K562 (cell line): ENCODE measurements around the gene ATP2A1. TPM values are rescaled to one million over a fixed set of nuclear protein-coding genes. Genes with fewer than 3 reads are reported as not detected.

Experiments
- ATAC-seq: fragments of 200-7000 bp; cut with Tn5 transposase; 3 replicates; pipeline ENCODE4 v1.9.1; 2020; ENCODE audit warnings: moderate library complexity
- BruUV-seq: library from RNA; stranded (reverse); fragments of 400-500 nt; replicated peaks from 2 replicates; lab custom pipeline; 2021; lab: Mats Ljungman, UMichigan
- CTCF ChIA-PET: fragments of 300-600 bp; formaldehyde crosslinking; extraction: SDS; loops from one replicate; lab custom pipeline; 2021; ENCODE audit warnings: low intra/inter-chr PET ratio; lab: Yijun Ruan, JAX
- POLR2A ChIA-PET: fragments of 300-600, 350-650 bp; sonication (Branson Sonifier 250); formaldehyde crosslinking; extraction: SDS; loops from one replicate; lab custom pipeline; 2021; ENCODE audit warnings: antibody characterized with exemption, inconsistent platforms; lab: Yijun Ruan, JAX
- DNase-seq, 4 experiments: peaks; one replicate each; pipeline versions ENCODE4 v3.0.0 to v3.0.0-alpha.2; 2011 to 2018; ENCODE audit warnings: low spot score in 3 of 4, mixed read lengths in 3 of 4; ENCODE audit errors: extremely low read depth in 1 of 4
- FAIRE-seq: peaks from 2 replicates; lab custom pipeline; 2011; peaks lifted over from hg19 to GRCh38; lab: Jason Lieb, UNC
- H2AFZ ChIP-seq: 2 replicates; pipeline ENCODE4 v1.6.0; 2011; ENCODE audit warnings: low read depth, low read length, control low read depth, inconsistent platforms
- H3K27ac ChIP-seq: fragments of 200-600 bp; 3 replicates; pipeline ENCODE4 v1.8.0; 2011; ENCODE audit warnings: low read depth, mild to moderate bottlenecking, control low read depth, inconsistent platforms, low read length, moderate library complexity, mixed read lengths; ENCODE audit errors: extremely low read depth
- H3K27me3 ChIP-seq, 2 experiments: fragments of 300-600 bp in 1 of 2; 2 replicates in 1 of 2; 3 replicates in 1 of 2; pipeline versions ENCODE4 v1.6.0 to v1.8.0; 2011; ENCODE audit warnings: inconsistent platforms in 2 of 2, low read length in 2 of 2, mild to moderate bottlenecking in 1 of 2, mixed read lengths in 1 of 2, moderate library complexity in 1 of 2; ENCODE audit not compliant: control insufficient read depth in 2 of 2, insufficient read depth in 2 of 2
- H3K36me3 ChIP-seq: fragments of 300-600 bp; 3 replicates; pipeline ENCODE4 v1.8.0; 2011; ENCODE audit warnings: mild to moderate bottlenecking, low read length, inconsistent platforms; ENCODE audit not compliant: control insufficient read depth, insufficient read depth
- H3K4me1 ChIP-seq, 2 experiments: fragments of 200-600 bp in 1 of 2; replicated peaks in 1 of 2; 2 replicates in 1 of 2; 3 replicates in 1 of 2; pipeline versions ENCODE4 v1.5.1 to v1.8.0; 2011; ENCODE audit warnings: inconsistent platforms in 2 of 2, low read length in 2 of 2, mild to moderate bottlenecking in 1 of 2, mixed read lengths in 1 of 2, moderate library complexity in 1 of 2; ENCODE audit not compliant: control insufficient read depth in 2 of 2, insufficient read depth in 2 of 2
- H3K4me2 ChIP-seq: 2 replicates; pipeline ENCODE4 v1.6.1; 2011; ENCODE audit warnings: low read length, control low read depth, inconsistent platforms, mixed read lengths; ENCODE audit not compliant: insufficient read depth
- H3K4me3 ChIP-seq: fragments of 200-600 bp; sonication (generic), shearing (Covaris generic); 2 replicates; pipeline ENCODE4 v1.5.1; 2016; ENCODE audit warnings: control low read depth, inconsistent platforms
- H3K79me2 ChIP-seq: fragments of 200-600 bp; 3 replicates; pipeline ENCODE4 v1.8.0; 2011; ENCODE audit warnings: low read length, inconsistent platforms; ENCODE audit not compliant: control insufficient read depth, insufficient read depth
- H3K9ac ChIP-seq, 2 experiments: 2 replicates each; pipeline versions ENCODE4 v1.6.0 to v1.6.1; 2011; ENCODE audit warnings: low read depth in 2 of 2, low read length in 2 of 2, control low read depth in 1 of 2, inconsistent platforms in 1 of 2, mild to moderate bottlenecking in 1 of 2, mixed read lengths in 1 of 2; ENCODE audit not compliant: insufficient read depth in 1 of 2
- H3K9me1 ChIP-seq: one replicate; pipeline ENCODE4 v1.6.0; 2011; ENCODE audit warnings: inconsistent platforms, mild to moderate bottlenecking, low read length, moderate library complexity; ENCODE audit not compliant: control insufficient read depth, insufficient read depth
- H3K9me3 ChIP-seq: replicated peaks from 2 replicates; pipeline ENCODE4 v1.5.1; 2011; ENCODE audit warnings: low read depth, low read length, inconsistent platforms; ENCODE audit not compliant: control insufficient read depth, insufficient read depth
- H4K20me1 ChIP-seq: replicated peaks from 2 replicates; pipeline ENCODE4 v1.6.1; 2011; ENCODE audit warnings: low read length, inconsistent platforms, mixed read lengths; ENCODE audit not compliant: control insufficient read depth, insufficient read depth
- AFF4 ChIP-seq: sonication (generic); formaldehyde crosslinking; IDR thresholded peaks from 2 replicates; pipeline ENCODE4 v1.8.0; 2023; ENCODE audit warnings: mild to moderate bottlenecking, missing genetic modification reagents
- CBX3 ChIP-seq, 2 experiments: IDR thresholded peaks; 1 replicate in 1 of 2; 2 replicates in 1 of 2; pipeline ENCODE4 v1.6.1; 2012; ENCODE audit warnings: inconsistent platforms in 2 of 2, low read length in 2 of 2, borderline replicate concordance in 1 of 2, control low read depth in 1 of 2
- DACH1 ChIP-seq: fragments of 450-650 bp; IDR thresholded peaks from 2 replicates; pipeline ENCODE4 v1.6.1; 2018; ENCODE audit not compliant: partially characterized antibody
- EGR1 ChIP-seq: fragments of 450-650 bp; conservative IDR thresholded peaks from 2 replicates; pipeline ENCODE4 v1.6.1; 2017; ENCODE audit warnings: mild to moderate bottlenecking
- GTF2E2 ChIP-seq: fragments of 200-800 bp; sonication (Bioruptor generic); IDR thresholded peaks from 2 replicates; pipeline ENCODE4 v1.6.1; 2016; ENCODE audit warnings: missing genetic modification characterization, missing compliant biosample characterization
- HOXB6 ChIP-seq: fragments of 250-450 bp; sonication (Bioruptor Pico); IDR thresholded peaks from 2 replicates; pipeline ENCODE4 v1.5.1; 2022; ENCODE audit warnings: mild to moderate bottlenecking, borderline replicate concordance
- KAT7 ChIP-seq: sonication (generic); formaldehyde crosslinking; IDR thresholded peaks from 2 replicates; pipeline ENCODE4 v1.8.0; 2022; ENCODE audit warnings: missing genetic modification reagents, mild to moderate bottlenecking, borderline replicate concordance
- TRIM24 ChIP-seq, 2 experiments: fragments of 450-650 bp; IDR thresholded peaks; 2 replicates each; pipeline ENCODE4 v1.6.1; 2016
- ZBTB2 ChIP-seq: fragments of 450-650 bp; IDR thresholded peaks from 2 replicates; pipeline ENCODE4 v1.6.1; 2016; ENCODE audit warnings: antibody characterized with exemption
- ZNF197 ChIP-seq: fragments of 200-800 bp; sonication (Bioruptor generic); IDR thresholded peaks from 2 replicates; pipeline ENCODE4 v1.6.1; 2016; ENCODE audit warnings: low read depth, missing genetic modification characterization, missing compliant biosample characterization
- ZNF212 ChIP-seq: fragments of 450-650 bp; formaldehyde crosslinking; IDR thresholded peaks from 2 replicates; pipeline ENCODE4 v1.4.0; 2020; ENCODE audit warnings: mild to moderate bottlenecking
- ZNF639 ChIP-seq, 2 experiments: fragments of 200-800 bp in 1 of 2; sonication (Bioruptor generic) in 1 of 2; sonication (generic) in 1 of 2; formaldehyde crosslinking in 1 of 2; IDR thresholded peaks in 1 of 2; conservative IDR thresholded peaks in 1 of 2; 2 replicates each; pipeline versions ENCODE4 v1.5.0 to v1.6.1; 2016 to 2020; ENCODE audit warnings: missing compliant biosample characterization in 1 of 2, missing genetic modification characterization in 1 of 2, missing genetic modification reagents in 1 of 2
- ZNF699 ChIP-seq: fragments of 250-450 bp; sonication (Bioruptor Pico); IDR thresholded peaks from 2 replicates; pipeline ENCODE4 v1.8.0; 2021; ENCODE audit warnings: mild to moderate bottlenecking, moderate library complexity; ENCODE audit not compliant: insufficient replicate concordance
- ZNF785 ChIP-seq: fragments of 250-450 bp; sonication (Bioruptor Pico); IDR thresholded peaks from 2 replicates; pipeline ENCODE4 v1.4.0; 2020; ENCODE audit warnings: mild to moderate bottlenecking
- WGBS: fragments of 100-300 bp; shearing (Covaris generic); methylation state at CpG from one replicate; pipeline ENCODE4 v1.1.6; 2016; ENCODE audit warnings: low coverage, mixed read lengths; ENCODE audit not compliant: insufficient coverage; ENCODE audit errors: missing lambda C conversion rate; 5-methylcytosine and 5-hydroxymethylcytosine counted together
- in situ Hi-C: fragments of 300-500 bp; cut with MboI; formaldehyde crosslinking; loops from 4 replicates; pipeline ENCODE4 v1.15.0; 2018; ENCODE audit warnings: inconsistent platforms, mixed read lengths
- intact Hi-C: fragments of 100-400 bp; cut with micrococcal nuclease; formaldehyde crosslinking; loops from 2 replicates; pipeline ENCODE4 v1.14.2; 2022
- polyA plus RNA-seq, 8 experiments: library from polyadenylated mRNA; depleted of rRNA in 4 of 8; stranded (reverse) in 5 of 8; unstranded in 3 of 8; fragments of >200 nt; fragmentation: Nextera tagmentation in 2 of 8; fragmentation: Illumina TruSeq in 1 of 8; extraction: Ambion mirVana in 2 of 8; extraction: Trizol in 1 of 8; gene quantifications; 2 replicates each; pipeline versions ENCODE4 v1.2.1 to v1.2.3, GENCODE V29; 2011 to 2014; ENCODE audit warnings: inconsistent platforms in 1 of 8, missing spikeins in 1 of 8
- total RNA-seq, 7 experiments: library from RNA; depleted of rRNA in 6 of 7; stranded (reverse); fragments of >200 nt in 6 of 7; fragmentation: Illumina TruSeq in 2 of 7; extraction: Trizol in 2 of 7; gene quantifications; 2 replicates each; pipeline versions ENCODE4 v1.2.1 to v1.2.3, GENCODE V29; 2011 to 2021; ENCODE audit warnings: low replicate concordance in 1 of 7

Gene ATP2A1
- total and polyA plus RNA-seq, 9 of the 15 experiments (the other 6 are each of a cell fraction or from before 2014, with no cell fraction given): 0.25 to 2.6 (median 0.65) TPM

- TF ChIP-seq ZBTB2 (no peak), CBX3 (IDR thresholded peaks at IDR 0.05; ENCODE audit: borderline replicate concordance in 1 of 2, low read length in 2 of 2) (no peak), GTF2E2 (tag) (no peak)
These were observed 11.9 kb upstream of the ATP2A1 start (continued) for GRCh38 chr16:28866454-28866804.

GRCh38 chr16:28867241-28867640 is 11.0 kb upstream of the ATP2A1 start:
- CTCF ChIA-PET: no interaction called here

More at GRCh38 chr16:28867241-28867640, 11.0 kb upstream of the ATP2A1 start:
- Histone ChIP-seq H3K9ac (no peak overlapping the region), H3K36me3 (peaks cover 68% of the 10 kb centered on the region; the same call in 2 of the 3 replicates), H3K4me3 (no peak overlapping the region), H3K27me3 (no peaks in the 10 kb centered on the region), H3K27ac (no peak overlapping the region), H3K9me1 (no peaks in the 10 kb centered on the region), H3K9me3 (no peaks in the 10 kb centered on the region), H3K79me2 (peaks cover 45% of the 10 kb centered on the region), H4K20me1 (peaks cover 9% of the 10 kb centered on the region; the same call in 1 of the 2 replicates), H2AFZ (no peak overlapping the region), H3K4me2 (no peak overlapping the region), H3K4me1 (peaks cover 9 to 29% of the 10 kb centered on the region in 2 experiments; a peak in 4 of 5 replicates)
- in situ Hi-C loops (no loop called here), intact Hi-C loops (no loop called here)
- FAIRE-seq: no peak
- 97% methylated on average over 9 of the region's 13 CpGs for WGBS
- no peak for DNase-seq
- POLR2A ChIA-PET: interaction anchor here (0.6 to 1.7 kb wide), 4 partner anchors 8 to 29 kb away, joined by 4 to 8 read pairs (median 7); partner anchors contain the start of gene ATP2A1
- TF ChIP-seq HOXB6 (CRISPR knock-in tag) (no peak), ZNF197 (CRISPR knock-in tag) (no peak), DACH1 (no peak), ZNF212 (CRISPR knock-in tag) (no peak), ZNF639 (CRISPR knock-in tag; conservative IDR thresholded peaks at IDR 0.05 in 1 of 2, IDR thresholded peaks at IDR 0.05 in 1 of 2) (no peak), EGR1 (no peak), AFF4 (CRISPR knock-in tag) (no peak), ZNF785 (CRISPR knock-in tag) (no peak), TRIM24 (IDR thresholded peaks at IDR 0.05) (no peak), ZNF699 (CRISPR knock-in tag) (no peak), KAT7 (CRISPR knock-in tag) (no peak)
- no peak for ATAC-seq
- BruUV-seq: no TSS peak
